GM19351 (cell line): Measurements from ENCODE around the gene AKR1B15.
A peak's percentile ranks its signal among the peaks of the same experiment; 100 is the strongest.
"Not testable (repeated sequence)": the region's sequence is repeated elsewhere in the genome, so short reads cannot be mapped to it uniquely, and the experiment has no call there.

Source experiments
- ATAC-seq: cut with Tn5 transposase; IDR thresholded peaks from one replicate; pipeline ENCODE4 v1.9.1; 2021; ENCODE audit warnings: mild to moderate bottlenecking, moderate library complexity; ENCODE audit not compliant: unreplicated experiment

Gene AKR1B15

GRCh38 chr7:134548877-134549276 is at the start of gene AKR1B15:
TSS of gene AKR1B15 (plus strand) at chr7:134549110. CDS start at chr7:134564620, 15,510 bp downstream.
- ATAC-seq: peak; percentile 92

- ATAC-seq: no peak
Measured at GRCh38 chr7:134500406-134500805, 48.5 kb upstream of the AKR1B15 start.

GRCh38 chr7:134500982-134501381 is 47.9 kb upstream of the AKR1B15 start:
- ATAC-seq: no peak

GRCh38 chr7:134502463-134503371 is 46.2 kb upstream of the AKR1B15 start:
- ATAC-seq: no peak

GRCh38 chr7:134504660-134505164 is 44.2 kb upstream of the AKR1B15 start:
- no peak for ATAC-seq

- ATAC-seq: no peak
Measured at GRCh38 chr7:134505856-134506255, 43.1 kb upstream of the AKR1B15 start.

- ATAC-seq: no peak
Measured at GRCh38 chr7:134509010-134509409, 39.9 kb upstream of the AKR1B15 start.

GRCh38 chr7:134510646-134511045 is 38.3 kb upstream of the AKR1B15 start:
- ATAC-seq: no peak

- no peak for ATAC-seq
Measured at GRCh38 chr7:134512271-134512670, 36.6 kb upstream of the AKR1B15 start.

GRCh38 chr7:134513169-134513752 is 35.6 kb upstream of the AKR1B15 start:
- ATAC-seq: peak; percentile 78

- no peak for ATAC-seq
Measured at GRCh38 chr7:134514106-134514505, 34.8 kb upstream of the AKR1B15 start.

GRCh38 chr7:134514663-134515062 is 34.2 kb upstream of the AKR1B15 start:
- ATAC-seq: peak; percentile 70

GRCh38 chr7:134515569-134516468 is 33.1 kb upstream of the AKR1B15 start:
- ATAC-seq: no peak

- ATAC-seq: no peak
Measured at GRCh38 chr7:134520130-134520529, 28.8 kb upstream of the AKR1B15 start.

- no peak for ATAC-seq
Measured at GRCh38 chr7:134522601-134523000, 26.3 kb upstream of the AKR1B15 start.

GRCh38 chr7:134525449-134525848 is 23.5 kb upstream of the AKR1B15 start:
- not testable (repeated sequence) for ATAC-seq

- ATAC-seq: not testable (repeated sequence)
Measured at GRCh38 chr7:134526552-134527248, 22.2 kb upstream of the AKR1B15 start.

GRCh38 chr7:134527979-134528371 is 20.9 kb upstream of the AKR1B15 start:
- ATAC-seq: no peak

- no peak for ATAC-seq
Measured at GRCh38 chr7:134528749-134529148, 20.2 kb upstream of the AKR1B15 start.

- no peak for ATAC-seq
Measured at GRCh38 chr7:134530460-134530859, 18.4 kb upstream of the AKR1B15 start.
